AG04449 (cell line): Measurements from ENCODE around the gene SEPTIN11.

Experiments used
- CTCF ChIA-PET: fragments of 350-600 bp; formaldehyde crosslinking; extraction: SDS; loops from one replicate; lab custom pipeline; 2021; ENCODE audit warnings: antibody characterized with exemption; lab: Yijun Ruan, JAX
- POLR2A ChIA-PET: fragments of 400-600, 350-600 bp; formaldehyde crosslinking; extraction: SDS; loops from one replicate; lab custom pipeline; 2020; ENCODE audit warnings: antibody characterized with exemption, inconsistent platforms; lab: Yijun Ruan, JAX
- DNase-seq: peaks from one replicate; pipeline ENCODE4 v3.0.0-alpha.2; 2010; ENCODE audit warnings: low read depth, low spot score
- H3K4me3 ChIP-seq: 2 replicates; pipeline ENCODE4 v1.5.1; 2011; ENCODE audit warnings: low read depth, mild to moderate bottlenecking, control low read depth, low read length
- CTCF ChIP-seq: IDR thresholded peaks from one replicate; pipeline ENCODE4 v1.5.1; 2011; ENCODE audit warnings: mild to moderate bottlenecking, moderate library complexity, low read length, control low read depth, inconsistent platforms; ENCODE audit not compliant: insufficient read depth; ENCODE audit errors: missing control alignments

SEPTIN11 gene

GRCh38 chr4:76953956-76954355, 4.4 kb downstream of the SEPTIN11 start:
- no peak for TF ChIP-seq CTCF
- ChIA-PET POLR2A (no interaction called here), CTCF (interaction anchor here (0.7 kb wide), 1 partner anchor 91 kb away, joined by 3 read pairs; no protein-coding TSS in a partner anchor)
- DNase-seq = no peak
- H3K4me3 ChIP-seq = no peak overlapping the region; the same call in 1 of the 2 replicates

GRCh38 chr4:76954489-76954888, 4.9 kb downstream of the SEPTIN11 start:
- CTCF ChIA-PET = interaction anchor here (0.7 kb wide), 1 partner anchor 91 kb away, joined by 3 read pairs; no protein-coding TSS in a partner anchor
- DNase-seq = no peak
- POLR2A ChIA-PET = no interaction called here
- H3K4me3 ChIP-seq = no peak overlapping the region
- TF ChIP-seq CTCF = no peak

- ChIA-PET POLR2A (no interaction called here), CTCF (interaction anchor here (0.7 kb wide), 1 partner anchor 450 kb away, joined by 3 read pairs; no protein-coding TSS in a partner anchor)
- no peak for TF ChIP-seq CTCF
- no peak overlapping the region for H3K4me3 ChIP-seq
- DNase-seq = no peak
Observed at GRCh38 chr4:76955182-76955581, 5.6 kb downstream of the SEPTIN11 start.

GRCh38 chr4:76957004-76957738, 7.6 kb downstream of the SEPTIN11 start:
- TF ChIP-seq CTCF = no peak
- POLR2A ChIA-PET = no interaction called here
- DNase-seq = no peak
- CTCF ChIA-PET = interaction anchor here (1.2 to 1.4 kb wide), 3 partner anchors 88 to 246 kb away, joined by 3 to 4 read pairs (median 3); no protein-coding TSS in a partner anchor
- no peak overlapping the region for H3K4me3 ChIP-seq

- POLR2A ChIA-PET = interaction anchor here (0.6 kb wide), 1 partner anchor 98 kb away, joined by 6 read pairs; no protein-coding TSS in a partner anchor
- DNase-seq = no peak
- TF ChIP-seq CTCF = no peak
- CTCF ChIA-PET = interaction anchor here (1.0 to 3.2 kb wide), 3 partner anchors 28 to 87 kb away, joined by 3 to 13 read pairs (median 5); no protein-coding TSS in a partner anchor
- H3K4me3 ChIP-seq = no peak overlapping the region
Observed at GRCh38 chr4:76958891-76959290, 9.3 kb downstream of the SEPTIN11 start.

GRCh38 chr4:76960014-76960413, 10.5 kb downstream of the SEPTIN11 start:
- POLR2A ChIA-PET = interaction anchor here (1.9 kb wide), 1 partner anchor 11 kb away, joined by 6 read pairs; the partner anchor contains the start of gene SEPTIN11
- TF ChIP-seq CTCF = no peak
- no peak overlapping the region for H3K4me3 ChIP-seq
- CTCF ChIA-PET = interaction anchor here (1.0 to 3.2 kb wide), 4 partner anchors 12 to 86 kb away, joined by 3 to 13 read pairs (median 5); no protein-coding TSS in a partner anchor
- no peak for DNase-seq
